ENCODE data around the gene ENAH.

DNA sequence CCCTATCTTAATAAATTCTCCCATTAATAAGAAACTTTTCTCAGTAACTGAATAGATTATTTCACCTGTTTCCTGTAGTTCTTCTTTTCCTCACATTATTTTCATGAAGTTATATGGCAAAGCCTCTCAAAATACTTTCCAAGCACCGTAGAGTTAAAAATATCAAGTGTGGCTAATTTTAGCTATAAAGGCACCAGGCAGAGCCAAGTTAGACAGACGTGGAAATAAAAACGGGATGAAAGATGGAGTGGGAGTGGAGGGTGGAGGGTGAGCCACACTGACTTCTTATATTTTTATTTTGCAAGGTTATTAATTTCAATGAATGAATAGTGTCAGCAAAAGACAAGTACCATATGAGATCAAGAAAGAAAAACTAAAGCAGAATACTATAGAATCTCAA is 71.7 kb downstream of the ENAH start:
- TF ChIP-seq EZH2phosphoT487 (IDR thresholded peaks at IDR 0.05; ENCODE audit: low read depth) = no peak
- TF ChIP-seq, protein P1, sequence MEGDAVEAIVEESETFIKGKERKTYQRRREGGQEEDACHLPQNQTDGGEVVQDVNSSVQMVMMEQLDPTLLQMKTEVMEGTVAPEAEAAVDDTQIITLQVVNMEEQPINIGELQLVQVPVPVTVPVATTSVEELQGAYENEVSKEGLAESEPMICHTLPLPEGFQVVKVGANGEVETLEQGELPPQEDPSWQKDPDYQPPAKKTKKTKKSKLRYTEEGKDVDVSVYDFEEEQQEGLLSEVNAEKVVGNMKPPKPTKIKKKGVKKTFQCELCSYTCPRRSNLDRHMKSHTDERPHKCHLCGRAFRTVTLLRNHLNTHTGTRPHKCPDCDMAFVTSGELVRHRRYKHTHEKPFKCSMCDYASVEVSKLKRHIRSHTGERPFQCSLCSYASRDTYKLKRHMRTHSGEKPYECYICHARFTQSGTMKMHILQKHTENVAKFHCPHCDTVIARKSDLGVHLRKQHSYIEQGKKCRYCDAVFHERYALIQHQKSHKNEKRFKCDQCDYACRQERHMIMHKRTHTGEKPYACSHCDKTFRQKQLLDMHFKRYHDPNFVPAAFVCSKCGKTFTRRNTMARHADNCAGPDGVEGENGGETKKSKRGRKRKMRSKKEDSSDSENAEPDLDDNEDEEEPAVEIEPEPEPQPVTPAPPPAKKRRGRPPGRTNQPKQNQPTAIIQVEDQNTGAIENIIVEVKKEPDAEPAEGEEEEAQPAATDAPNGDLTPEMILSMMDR (IDR thresholded peaks at IDR 0.05; ENCODE audit: low read depth, low read length) = no peak
